ENCODE measurements around the gene PMPCA. TPM values are rescaled to one million over a fixed set of nuclear protein-coding genes. Genes with fewer than 3 reads are reported as not detected.

PMPCA gene
- total and polyA plus RNA-seq, 8 donors, result 25.8 to 121 (median 51.3) TPM

GRCh38 chr9:136362450-136362784, 48.0 kb upstream of the PMPCA start:
- intact Hi-C loops (cut with DNase I; ENCODE audit: low total_unique reads), result no loop called here
- H3K27ac ChIP-seq, result peak overlapping the region; percentile 20 to 99 (median 90)

GRCh38 chr9:136363106-136363948, 47.1 kb upstream of the PMPCA start, which contains the start of gene DNLZ:
Gene DNLZ (minus strand): TSS chr9:136363744. CDS start chr9:136363714, 30 bp downstream.
- intact Hi-C loops (cut with DNase I; ENCODE audit: low total_unique reads), result no loop called here
- peaks cover 2 to 17% (median 15%) of the 10 kb centered on the region in 4 donors for H3K36me3 ChIP-seq
- H3K4me3 ChIP-seq, result peak within 1 kb of the TSS; percentile 71 to 97 (median 94)
- peak in 6 of 7 experiments; percentile 69 to 100 (median 96) for TF ChIP-seq CTCF (IDR thresholded peaks at IDR 0.05)
- peak in 1 of 4 donors; percentile 38 for TF ChIP-seq POLR2A (IDR thresholded peaks at IDR 0.05)
- TF ChIP-seq EP300 (IDR thresholded peaks at IDR 0.05), result no peak
- peak; percentile 76 to 87 (median 80) for TF ChIP-seq POLR2AphosphoS5 (IDR thresholded peaks at IDR 0.05)
- no peaks in the 10 kb centered on the region for H3K9me3 ChIP-seq
- 1 to 5% (median 1%) methylated on average over 14 to 96 of the region's 97 CpGs for WGBS, 5 donors
- peaks cover 0 to 8% (median 0%) of the 10 kb centered on the region in 3 donors for H3K27me3 ChIP-seq
- H3K27ac ChIP-seq, result peak within 1 kb of the TSS; percentile 86 to 99 (median 94)
- peak; percentile 98 for DNase-seq
- H3K4me1 ChIP-seq, result peaks cover 21 to 43% (median 32%) of the 10 kb centered on the region in 4 donors

More at GRCh38 chr9:136362450-136362784, 48.0 kb upstream of the PMPCA start:
- DNase-seq, result peak in 1 of 2 donors; percentile 57
- Histone ChIP-seq H3K4me1 (peaks cover 21 to 43% (median 32%) of the 10 kb centered on the region in 4 donors), H3K36me3 (peaks cover 2 to 26% (median 21%) of the 10 kb centered on the region in 4 donors), H3K9me3 (no peaks in the 10 kb centered on the region), H3K4me3 (peak overlapping the region in 1 of 4 donors; percentile 71), H3K27me3 (peaks cover 0 to 8% (median 0%) of the 10 kb centered on the region in 3 donors)
- TF ChIP-seq EP300 (IDR thresholded peaks at IDR 0.05) (no peak), CTCF (IDR thresholded peaks at IDR 0.05) (no peak), POLR2A (IDR thresholded peaks at IDR 0.05) (no peak), POLR2AphosphoS5 (IDR thresholded peaks at IDR 0.05) (no peak)
- WGBS, 5 donors, result 51 to 68% (median 55%) methylated on average over 6 of the region's 6 CpGs

- H3K9me3 ChIP-seq, result no peaks in the 10 kb centered on the region
- peaks cover 0 to 10% (median 8%) of the 10 kb centered on the region in 4 donors for H3K36me3 ChIP-seq
- no peak overlapping the region for H3K27ac ChIP-seq
- WGBS, 5 donors, result 23 to 39% (median 27%) methylated on average over 39 to 54 of the region's 54 CpGs
- DNase-seq, result no peak
- peak overlapping the region; percentile 71 to 97 (median 94) for H3K4me3 ChIP-seq
- peaks cover 0 to 8% (median 0%) of the 10 kb centered on the region in 3 donors for H3K27me3 ChIP-seq
- no peak for TF ChIP-seq POLR2A (IDR thresholded peaks at IDR 0.05)
- peak in 2 of 7 experiments; percentile 5 to 56 for TF ChIP-seq CTCF (IDR thresholded peaks at IDR 0.05)
- peaks cover 21 to 43% (median 32%) of the 10 kb centered on the region in 4 donors for H3K4me1 ChIP-seq
- intact Hi-C loops (cut with DNase I; ENCODE audit: low total_unique reads), result no loop called here
These were observed 46.3 kb upstream of the PMPCA start for GRCh38 chr9:136363949-136364748.
